ENCODE measurements around the gene SNX18.

Gene SNX18

DNA sequence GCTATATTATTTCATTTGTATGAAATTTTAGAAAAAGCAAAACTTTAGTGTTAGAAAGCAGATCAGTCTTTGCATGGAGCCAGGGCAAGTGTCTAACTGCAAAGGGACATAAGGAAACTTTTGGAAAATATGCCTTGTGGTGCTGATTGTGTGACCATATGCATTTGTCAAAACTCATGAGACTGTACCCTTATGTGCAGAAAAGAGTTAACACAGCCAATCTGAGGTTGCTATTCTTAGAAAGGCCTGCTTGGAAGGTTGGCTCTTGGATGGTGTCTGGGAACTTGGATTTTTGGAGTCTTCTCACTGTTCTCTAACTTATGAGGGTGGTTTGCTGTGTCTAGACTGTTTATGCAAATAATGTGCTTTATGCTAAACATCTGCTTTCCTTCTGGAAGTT, 76.6 kb downstream of the SNX18 start:
- H3K4me3 ChIP-seq (ENCODE audit: low read depth, low read length) = no peak overlapping the region
- in situ Hi-C loops (cut with HindIII; ENCODE audit: low sequenced_read_pairs) = no loop called here
- TF ChIP-seq CTCF (IDR thresholded peaks at IDR 0.05; ENCODE audit: low read depth, low read length) = no peak
- no peak for DNase-seq (ENCODE audit: low read depth, low spot score)

GRCh38 chr5:54595721-54596120, 78.2 kb downstream of the SNX18 start:
- in situ Hi-C loops (cut with HindIII; ENCODE audit: low sequenced_read_pairs) = no loop called here
- no peak for TF ChIP-seq CTCF (IDR thresholded peaks at IDR 0.05; ENCODE audit: low read depth, low read length)
- no peak overlapping the region for H3K4me3 ChIP-seq (ENCODE audit: low read depth, low read length)
- no peak for DNase-seq (ENCODE audit: low read depth, low spot score)
